ENCODE results near the gene OTUB1.

- TF ChIP-seq CTCF (conservative IDR thresholded peaks at IDR 0.05 in 1 of 2, IDR thresholded peaks at IDR 0.05 in 1 of 2; ENCODE audit: extremely low read depth in 1 of 2, insufficient read depth in 1 of 2, low read depth in 1 of 2, low read length in 2 of 2) (no peak), EZH2 (IDR thresholded peaks at IDR 0.05; ENCODE audit: borderline replicate concordance, low read length) (no peak)
Observed at GRCh38 chr11:63944987-63945386, 41.3 kb upstream of the OTUB1 start.

Data from mammary epithelial cell (primary cell).